ENCODE results near the gene TBC1D9B.

DNA sequence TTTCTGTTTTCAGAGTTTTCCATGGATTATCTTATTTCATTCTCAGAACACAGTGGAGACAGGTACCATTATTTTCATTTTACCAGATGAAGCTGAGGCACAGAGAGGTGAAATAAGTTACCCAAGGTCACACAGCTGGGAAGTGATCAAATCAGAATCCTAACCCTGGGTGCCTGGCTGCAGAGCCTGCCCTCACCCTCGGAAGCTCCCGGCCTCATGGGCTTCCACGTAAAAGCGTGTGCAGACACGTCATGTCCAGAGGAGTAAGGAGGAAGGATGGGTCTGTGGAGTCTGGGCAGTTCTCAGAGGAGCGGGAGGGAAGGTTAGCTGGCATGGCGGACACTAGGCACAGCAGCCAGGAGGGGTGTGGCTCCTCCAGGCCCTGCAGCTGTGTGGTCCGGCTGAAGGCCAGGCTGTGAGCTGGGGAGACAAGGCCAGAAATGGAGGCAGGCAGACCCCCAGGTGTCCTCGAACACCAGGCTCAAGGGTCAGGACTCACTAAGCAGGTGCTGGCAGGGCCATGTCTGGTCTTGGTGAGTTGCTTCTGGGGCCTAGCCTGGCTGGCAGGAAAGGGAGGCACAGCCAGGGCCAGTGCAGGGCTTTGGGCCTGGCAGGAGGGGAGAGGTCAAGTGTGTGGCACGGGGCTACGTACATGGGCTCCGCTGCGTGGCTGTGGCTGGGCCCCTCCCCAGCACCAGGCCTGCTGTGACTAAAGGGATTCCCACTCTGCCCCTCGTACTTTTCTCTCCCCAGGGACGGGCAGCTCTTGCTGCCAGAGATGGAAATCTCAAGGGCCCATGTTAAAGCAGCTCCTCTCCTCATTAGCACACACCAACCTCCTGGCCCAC is 5.6 kb downstream of the TBC1D9B start:
- no peak for TF ChIP-seq ZFX (IDR thresholded peaks at IDR 0.05; ENCODE audit: borderline replicate concordance)
- TF ChIP-seq, protein P1, sequence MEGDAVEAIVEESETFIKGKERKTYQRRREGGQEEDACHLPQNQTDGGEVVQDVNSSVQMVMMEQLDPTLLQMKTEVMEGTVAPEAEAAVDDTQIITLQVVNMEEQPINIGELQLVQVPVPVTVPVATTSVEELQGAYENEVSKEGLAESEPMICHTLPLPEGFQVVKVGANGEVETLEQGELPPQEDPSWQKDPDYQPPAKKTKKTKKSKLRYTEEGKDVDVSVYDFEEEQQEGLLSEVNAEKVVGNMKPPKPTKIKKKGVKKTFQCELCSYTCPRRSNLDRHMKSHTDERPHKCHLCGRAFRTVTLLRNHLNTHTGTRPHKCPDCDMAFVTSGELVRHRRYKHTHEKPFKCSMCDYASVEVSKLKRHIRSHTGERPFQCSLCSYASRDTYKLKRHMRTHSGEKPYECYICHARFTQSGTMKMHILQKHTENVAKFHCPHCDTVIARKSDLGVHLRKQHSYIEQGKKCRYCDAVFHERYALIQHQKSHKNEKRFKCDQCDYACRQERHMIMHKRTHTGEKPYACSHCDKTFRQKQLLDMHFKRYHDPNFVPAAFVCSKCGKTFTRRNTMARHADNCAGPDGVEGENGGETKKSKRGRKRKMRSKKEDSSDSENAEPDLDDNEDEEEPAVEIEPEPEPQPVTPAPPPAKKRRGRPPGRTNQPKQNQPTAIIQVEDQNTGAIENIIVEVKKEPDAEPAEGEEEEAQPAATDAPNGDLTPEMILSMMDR (IDR thresholded peaks at IDR 0.05): no peak

Data from 22Rv1 (cell line).